ENCODE data around the gene PRPF38B. TPM values are rescaled to one million over a fixed set of nuclear protein-coding genes. Genes with fewer than 3 reads are reported as not detected.

Gene PRPF38B
- total and polyA plus RNA-seq, 5 donors = 18.3 to 25.1 (median 24.0) TPM

DNA sequence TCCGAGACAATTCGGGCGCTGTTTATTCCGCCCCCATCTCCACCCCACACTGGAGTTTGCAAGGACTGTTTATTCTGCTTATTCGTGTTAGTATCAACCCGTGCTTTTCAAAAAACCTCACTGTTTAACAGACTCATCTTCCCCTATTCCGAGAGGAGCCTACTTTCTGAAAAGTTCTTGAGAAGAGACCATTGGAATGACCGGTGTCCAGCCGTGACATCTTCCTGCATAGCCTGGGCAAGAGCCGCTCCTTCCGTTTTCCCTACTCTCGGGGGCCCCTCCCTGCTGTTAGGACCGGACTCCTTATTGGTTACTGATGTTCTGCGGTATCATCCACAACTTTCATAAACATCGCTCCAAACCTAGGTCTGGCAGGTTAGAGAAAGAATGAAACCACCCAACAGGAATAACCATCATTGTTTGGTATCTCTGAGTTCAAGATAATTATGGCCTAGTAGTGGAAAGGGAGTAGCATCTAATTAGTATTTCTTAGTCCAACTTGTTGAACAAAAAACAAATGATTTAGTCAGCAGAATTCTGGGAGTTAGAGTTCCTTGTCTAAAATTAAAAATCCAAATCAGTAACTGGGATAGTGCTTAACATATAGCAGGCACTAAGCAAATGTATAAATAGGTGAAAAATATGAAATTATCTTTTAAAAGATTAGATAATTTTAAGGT is 55.2 kb downstream of the PRPF38B start:
- Histone ChIP-seq H3K27ac (ENCODE audit: low read length) (peak overlapping the region; percentile 96), H3K9me3 (ENCODE audit: control insufficient read depth, low read length) (no peaks in the 10 kb centered on the region), H3K27me3 (ENCODE audit: control insufficient read depth, insufficient read depth) (no peaks in the 10 kb centered on the region), H3K4me1 (ENCODE audit: control insufficient read depth, insufficient read depth, low read length) (no peaks in the 10 kb centered on the region), H3K4me3 (ENCODE audit: low read length) (peak overlapping the region; percentile 75)
- intact Hi-C loops (cut with DNase I) = loop anchor here in 2 of 4 donors (10.0 kb wide), 1 partner anchor 53 kb away; the partner anchor contains the start of gene PRPF38B (in 2 of the 2)
- under 1% methylated on average over 15 of the region's 15 CpGs for WGBS
- ATAC-seq = peak; percentile 85 to 87
- peak; percentile 79 to 90 (median 87) for DNase-seq

DNA sequence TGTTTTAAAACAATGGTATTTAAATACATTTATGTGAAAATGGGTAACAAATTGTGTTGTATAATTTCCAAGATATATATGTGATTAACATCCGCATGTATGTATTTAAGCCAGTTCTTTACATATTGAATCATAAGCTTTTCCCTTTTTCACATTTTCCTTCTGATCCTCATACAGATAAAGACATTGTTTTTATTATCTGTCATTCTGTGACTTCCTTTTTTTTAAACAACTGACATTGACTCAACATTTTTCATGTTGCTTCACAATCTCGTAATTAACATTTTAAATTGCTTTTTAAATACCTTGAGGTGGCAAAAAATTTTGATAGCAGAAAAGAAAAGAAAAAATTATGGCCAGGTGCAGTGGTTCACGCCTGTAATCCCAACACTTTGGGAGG is 55.8 kb downstream of the PRPF38B start:
- intact Hi-C loops (cut with DNase I) = loop anchor here in 2 of 4 donors (10.0 kb wide), 1 partner anchor 53 kb away; the partner anchor contains the start of gene PRPF38B (in 2 of the 2)
- H3K27ac ChIP-seq (ENCODE audit: low read length) = no peak overlapping the region

DNA sequence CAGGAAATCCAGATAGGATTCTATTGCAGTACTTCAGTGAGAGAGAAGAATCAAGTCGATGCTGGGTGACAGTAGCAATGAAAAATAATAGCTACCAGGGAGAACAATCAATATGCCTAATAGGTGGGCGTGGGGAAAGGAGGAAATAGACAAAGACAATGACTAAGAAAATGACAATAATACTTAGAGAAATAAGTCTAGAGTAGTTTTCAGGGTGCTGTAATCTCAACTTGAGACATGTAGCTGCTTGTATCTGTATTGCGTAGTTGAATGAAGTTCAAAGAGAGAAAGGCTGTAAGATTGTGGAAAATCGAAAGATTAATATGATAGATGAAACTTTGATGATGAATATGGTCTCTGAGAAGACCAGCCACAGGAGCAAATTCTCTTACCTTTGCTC is 57.0 kb downstream of the PRPF38B start:
- intact Hi-C loops (cut with DNase I) = loop anchor here in 2 of 4 donors (10.0 kb wide), 1 partner anchor 54 kb away; the partner anchor contains the start of gene PRPF38B (in 2 of the 2)
- Histone ChIP-seq H3K4me3 (ENCODE audit: low read length) (no peak overlapping the region), H3K9me3 (ENCODE audit: control insufficient read depth, low read length) (no peaks in the 10 kb centered on the region), H3K27ac (ENCODE audit: low read length) (no peak overlapping the region), H3K4me1 (ENCODE audit: control insufficient read depth, insufficient read depth, low read length) (no peaks in the 10 kb centered on the region), H3K27me3 (ENCODE audit: control insufficient read depth, insufficient read depth) (no peaks in the 10 kb centered on the region)
- ATAC-seq (no peak), DNase-seq (no peak)
- 91% methylated on average over 4 of the region's 4 CpGs for WGBS

More for the DNA sequence above, 55.8 kb downstream of the PRPF38B start:
- no peaks in the 10 kb centered on the region for H3K27me3 ChIP-seq (ENCODE audit: control insufficient read depth, insufficient read depth)
- no peaks in the 10 kb centered on the region for H3K9me3 ChIP-seq (ENCODE audit: control insufficient read depth, low read length)
- no peaks in the 10 kb centered on the region for H3K4me1 ChIP-seq (ENCODE audit: control insufficient read depth, insufficient read depth, low read length)
- 84% methylated on average over 3 of the region's 3 CpGs for WGBS
- H3K4me3 ChIP-seq (ENCODE audit: low read length) = no peak overlapping the region
- ATAC-seq = no peak
- no peak for DNase-seq

DNA sequence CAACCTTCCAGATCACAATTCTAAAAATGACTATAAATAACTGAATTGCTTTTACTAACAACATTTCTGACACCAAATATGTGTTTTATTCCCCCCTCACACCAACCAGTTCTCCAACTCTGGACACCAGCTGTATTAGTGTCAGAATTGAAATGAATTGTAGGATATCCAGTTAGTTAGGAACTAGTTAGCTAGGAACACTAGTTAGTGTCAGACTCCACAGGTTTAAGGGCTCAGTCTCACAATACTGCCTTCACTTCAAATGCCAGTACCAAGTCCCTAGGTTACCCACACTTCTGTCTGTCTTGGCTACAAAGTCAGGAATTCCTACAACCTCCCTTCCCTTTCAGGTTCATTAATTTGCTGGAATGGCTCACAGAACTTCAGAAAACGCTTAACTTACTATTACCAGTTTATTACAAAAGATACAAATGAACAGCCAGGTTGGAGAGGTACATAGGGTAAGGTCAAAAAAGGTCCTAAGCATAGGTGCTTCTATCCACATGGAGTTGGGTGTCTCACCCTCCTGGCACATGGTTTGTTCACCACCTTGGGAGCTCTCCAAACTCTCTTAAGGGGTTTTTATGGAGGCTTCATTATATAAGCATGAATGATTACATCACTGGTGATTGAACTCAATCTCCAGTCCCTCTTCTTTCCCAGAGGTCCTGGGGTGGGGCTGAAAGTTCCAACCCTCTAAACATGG is 58.5 kb downstream of the PRPF38B start:
- no peaks in the 10 kb centered on the region for H3K4me1 ChIP-seq (ENCODE audit: control insufficient read depth, insufficient read depth, low read length)
- no peaks in the 10 kb centered on the region for H3K9me3 ChIP-seq (ENCODE audit: control insufficient read depth, low read length)
- ATAC-seq (no peak), DNase-seq (no peak)
- WGBS = 83% methylated on average over 1 of the region's 1 CpG
- H3K4me3 ChIP-seq (ENCODE audit: low read length) = no peak overlapping the region
- H3K27me3 ChIP-seq (ENCODE audit: control insufficient read depth, insufficient read depth) = no peaks in the 10 kb centered on the region
- H3K27ac ChIP-seq (ENCODE audit: low read length) = no peak overlapping the region
- intact Hi-C loops (cut with DNase I) = no loop called here

Other genes with a start within 250 kb of the PRPF38B start
- not detected for gene NBPF6, start 242.0 kb upstream of the PRPF38B start, total RNA-seq
- not detected for gene NBPF6, start 242.0 kb upstream of the PRPF38B start, polyA plus RNA-seq
- 1 to 10 TPM; 5.0 to 9.8 (median 7.2) TPM for gene EEIG2, start 132.2 kb upstream of the PRPF38B start, total RNA-seq
- 2.1 TPM for gene EEIG2, start 132.2 kb upstream of the PRPF38B start, polyA plus RNA-seq
- 1 to 10 TPM; 1.8 to 3.0 (median 2.2) TPM for gene HENMT1, start 31.2 kb upstream of the PRPF38B start, total RNA-seq
- gene HENMT1, start 31.2 kb upstream of the PRPF38B start, polyA plus RNA-seq = 1.7 TPM
- under 1 TPM in 1 of 4 donors, not detected in 3; 0.15 TPM for gene FNDC7, start 20.6 kb downstream of the PRPF38B start, total RNA-seq
- not detected for gene FNDC7, start 20.6 kb downstream of the PRPF38B start, polyA plus RNA-seq
- gene STXBP3, start 54.4 kb downstream of the PRPF38B start, total RNA-seq = 10 to 100 TPM; 25.5 to 32.4 (median 29.3) TPM
- gene STXBP3, start 54.4 kb downstream of the PRPF38B start, polyA plus RNA-seq = 27.2 TPM
- gene AKNAD1, start 164.8 kb downstream of the PRPF38B start, total RNA-seq = not detected
- not detected for gene AKNAD1, start 164.8 kb downstream of the PRPF38B start, polyA plus RNA-seq
- gene GPSM2, start 184.7 kb downstream of the PRPF38B start, total RNA-seq = 10 to 100 TPM in 3 of 4 donors, 1 to 10 TPM in 1; 6.3 to 14.5 (median 10.9) TPM
- 4.5 TPM for gene GPSM2, start 184.7 kb downstream of the PRPF38B start, polyA plus RNA-seq